Measurements from ENCODE around the gene MYO7A.

Gene MYO7A

GRCh38 chr11:77187111-77187750 is 59.2 kb downstream of the MYO7A start:
- DNase-seq (ENCODE audit: low read depth) = no peak

GRCh38 chr11:77187776-77188632 is 60.0 kb downstream of the MYO7A start:
- DNase-seq (ENCODE audit: low read depth) = peak; percentile 11

- no peak for DNase-seq (ENCODE audit: low read depth)
These were observed 60.8 kb downstream of the MYO7A start for GRCh38 chr11:77188633-77189491.

GRCh38 chr11:77189588-77190210 is 61.7 kb downstream of the MYO7A start:
- no peak for DNase-seq (ENCODE audit: low read depth)

- no peak for DNase-seq (ENCODE audit: low read depth)
These were observed 62.5 kb downstream of the MYO7A start for GRCh38 chr11:77190331-77191075.

- DNase-seq (ENCODE audit: low read depth) = no peak
These were observed 63.4 kb downstream of the MYO7A start for GRCh38 chr11:77191429-77191822.

- no peak for DNase-seq (ENCODE audit: low read depth)
These were observed 63.9 kb downstream of the MYO7A start for GRCh38 chr11:77191823-77192495.

- no peak for DNase-seq (ENCODE audit: low read depth)
These were observed 65.1 kb downstream of the MYO7A start for GRCh38 chr11:77193167-77193566.

- no peak for DNase-seq (ENCODE audit: low read depth)
These were observed 66.1 kb downstream of the MYO7A start for GRCh38 chr11:77193911-77194830.

- DNase-seq (ENCODE audit: low read depth) = no peak
These were observed 67.2 kb downstream of the MYO7A start for GRCh38 chr11:77195071-77195755.

GRCh38 chr11:77196961-77197360 is 68.9 kb downstream of the MYO7A start:
- no peak for DNase-seq (ENCODE audit: low read depth)

GRCh38 chr11:77197626-77198320 is 69.7 kb downstream of the MYO7A start:
- DNase-seq (ENCODE audit: low read depth) = no peak

- no peak for DNase-seq (ENCODE audit: low read depth)
These were observed 70.4 kb downstream of the MYO7A start for GRCh38 chr11:77198440-77198849.

- no peak for DNase-seq (ENCODE audit: low read depth)
These were observed 71.2 kb downstream of the MYO7A start for GRCh38 chr11:77199137-77199745.

- no peak for DNase-seq (ENCODE audit: low read depth)
These were observed 72.6 kb downstream of the MYO7A start for GRCh38 chr11:77200351-77201268.

GRCh38 chr11:77201370-77201769 is 73.3 kb downstream of the MYO7A start:
- DNase-seq (ENCODE audit: low read depth) = no peak

All from GM04503 (cell line).